ENCODE results near the gene NEMP2.

DNA sequence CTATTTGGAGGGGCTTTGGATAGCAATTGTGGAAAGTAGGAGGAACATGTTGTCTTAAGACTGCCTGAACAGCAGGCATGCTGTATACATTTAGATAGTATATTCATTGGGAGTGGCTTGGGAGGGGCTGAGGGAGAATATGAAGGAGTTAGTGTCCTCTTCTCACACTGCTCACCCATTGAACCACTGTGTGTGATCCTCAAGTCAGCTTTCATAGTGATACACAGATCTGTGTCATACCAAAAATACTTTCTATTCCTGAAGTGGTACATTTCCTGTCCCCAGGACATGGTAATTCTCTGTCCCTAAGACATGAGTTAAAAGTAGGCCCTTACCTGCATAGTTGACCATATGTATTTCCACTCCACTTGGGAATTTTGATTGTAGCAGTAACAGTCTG is 9.6 kb downstream of the NEMP2 start:
- TF ChIP-seq CTCF (IDR thresholded peaks at IDR 0.05; ENCODE audit: poor library complexity, severe bottlenecking), result no peak
- no peak for TF ChIP-seq MXI1 (conservative IDR thresholded peaks at IDR 0.05; ENCODE audit: poor library complexity, severe bottlenecking)
- TF ChIP-seq EZH2 (IDR thresholded peaks at IDR 0.05; ENCODE audit: borderline replicate concordance, insufficient read depth, low read length, poor library complexity, severe bottlenecking), result no peak
- TF ChIP-seq TAF1 (IDR thresholded peaks at IDR 0.05; ENCODE audit: low read depth), result no peak
- TF ChIP-seq EP300 (conservative IDR thresholded peaks at IDR 0.05; ENCODE audit: poor library complexity, severe bottlenecking), result no peak
